Stimulated activated naive CD8-positive, alpha-beta T cell treated with anti-CD3 and anti-CD28 coated beads, Interleukin-15, Interleukin-2, amounts not matched to agents 100 U/mL and 50 U/mL, for 24 hours (primary cell): Measurements from ENCODE around the gene HDAC9.

ENCODE experiments used
- ATAC-seq: fragments of 150-1000 bp; cut with Tn5 transposase; one replicate; pipeline ENCODE4 v1.10.0; 2021
- DNase-seq: peaks from one replicate; pipeline ENCODE4 v3.0.0; 2021

HDAC9 gene

DNA sequence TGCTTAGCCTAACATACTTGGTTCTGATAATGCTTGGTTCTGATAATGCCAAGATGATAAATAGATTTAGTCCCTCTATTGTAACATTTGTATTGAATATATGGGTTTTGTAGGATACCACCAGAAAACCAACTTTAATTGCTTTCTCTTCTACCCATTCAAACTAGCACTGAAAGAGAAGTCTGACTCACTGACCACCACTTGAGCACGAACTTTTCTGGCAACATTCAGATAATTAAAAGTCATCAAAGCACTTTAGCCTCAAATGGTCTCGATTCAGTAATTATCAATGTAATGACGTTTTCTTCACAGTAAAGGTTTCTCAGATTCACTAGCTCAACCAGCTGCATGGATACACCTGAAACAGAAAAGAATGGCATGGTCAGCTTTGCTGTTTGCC lies 63.0 kb downstream of the HDAC9 start:
- no peak for DNase-seq

DNA sequence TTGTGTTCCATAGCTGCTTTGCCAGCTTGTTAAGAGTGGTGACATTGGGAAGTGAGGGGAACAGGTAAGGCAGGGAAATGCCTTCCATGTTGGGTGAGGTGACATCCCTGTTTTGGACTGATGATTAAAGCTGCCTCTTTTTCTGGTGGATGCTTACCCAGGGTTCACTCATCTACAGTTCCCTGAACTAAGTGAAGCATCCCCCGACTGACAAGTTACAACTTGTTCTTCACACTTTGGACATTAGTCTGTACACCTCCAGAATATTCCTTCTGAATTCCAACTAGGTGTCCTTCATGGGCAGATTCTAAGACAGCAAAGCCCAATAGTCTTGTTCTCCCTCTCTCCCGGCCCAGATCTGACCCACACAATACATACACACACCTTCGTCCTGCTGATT lies 63.4 kb downstream of the HDAC9 start:
- ATAC-seq (no peak), DNase-seq (no peak)

More for the DNA sequence above, 63.0 kb downstream of the HDAC9 start:
- ATAC-seq, result no peak

DNA sequence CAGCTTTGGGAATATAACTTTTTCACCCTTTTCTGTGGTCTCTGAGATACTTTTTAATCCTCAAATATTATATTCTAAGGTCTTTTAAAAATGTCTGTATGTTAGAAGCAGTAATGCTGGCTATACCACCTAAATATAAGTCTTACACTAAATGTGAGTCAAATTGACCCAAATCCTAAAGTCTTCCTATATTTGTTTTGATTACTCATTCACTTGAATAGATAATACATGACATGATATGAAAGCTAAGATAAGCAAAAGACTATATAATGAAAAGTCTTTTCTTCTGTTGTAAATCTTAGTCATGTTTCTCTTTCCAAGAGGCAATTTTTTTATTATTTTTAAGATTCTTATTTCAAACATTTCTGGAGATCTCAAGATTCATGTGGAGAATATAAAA lies 64.2 kb downstream of the HDAC9 start:
- DNase-seq, result no peak
- no peak for ATAC-seq

DNA sequence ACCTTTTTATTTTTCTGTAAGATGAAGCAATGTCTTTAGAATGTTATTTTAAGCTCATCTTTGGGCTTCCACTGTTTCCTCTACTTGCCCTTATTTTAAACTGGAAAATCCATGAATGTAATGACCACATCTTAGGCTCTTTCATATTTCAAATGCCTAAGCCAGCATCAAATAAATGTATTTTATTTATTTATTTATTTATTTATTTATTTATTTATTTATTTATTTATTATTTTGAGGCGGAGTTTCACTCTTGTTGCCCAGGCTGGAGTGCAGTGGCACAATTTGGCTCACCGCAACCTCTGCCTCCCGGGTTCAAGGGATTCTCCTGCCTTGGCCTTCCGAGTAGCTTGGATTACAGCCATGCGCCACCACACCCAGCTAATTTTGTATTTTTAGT lies 69.2 kb downstream of the HDAC9 start:
- ATAC-seq (no peak), DNase-seq (no peak)

GRCh38 chr7:18565337-18565736 lies 69.8 kb downstream of the HDAC9 start:
- no peak for ATAC-seq

GRCh38 chr7:18566205-18566604 lies 70.7 kb downstream of the HDAC9 start:
- DNase-seq (no peak), ATAC-seq (no peak)

More at GRCh38 chr7:18565337-18565736, 69.8 kb downstream of the HDAC9 start:
- DNase-seq, result no peak

DNA sequence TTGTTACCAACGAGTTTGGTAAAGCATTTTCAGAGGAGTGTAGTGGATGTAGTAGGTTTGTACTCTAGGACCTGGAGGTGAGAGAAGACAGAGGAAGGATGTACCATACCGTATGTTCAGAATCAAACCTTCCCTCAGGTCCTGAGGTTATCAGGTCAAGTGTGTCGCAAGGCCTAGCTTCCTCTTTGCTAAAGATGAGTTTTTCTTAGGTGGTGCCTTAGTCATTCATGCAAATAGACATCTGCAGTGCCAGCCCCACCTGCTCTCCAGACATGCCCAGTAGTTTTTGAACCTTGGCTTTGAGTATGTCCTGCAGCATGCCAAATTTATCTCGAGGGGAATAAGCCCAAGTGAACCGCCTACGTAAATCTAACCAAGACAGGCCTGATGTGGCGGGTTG lies 71.3 kb downstream of the HDAC9 start:
- DNase-seq (no peak), ATAC-seq (peak; percentile 40)

DNA sequence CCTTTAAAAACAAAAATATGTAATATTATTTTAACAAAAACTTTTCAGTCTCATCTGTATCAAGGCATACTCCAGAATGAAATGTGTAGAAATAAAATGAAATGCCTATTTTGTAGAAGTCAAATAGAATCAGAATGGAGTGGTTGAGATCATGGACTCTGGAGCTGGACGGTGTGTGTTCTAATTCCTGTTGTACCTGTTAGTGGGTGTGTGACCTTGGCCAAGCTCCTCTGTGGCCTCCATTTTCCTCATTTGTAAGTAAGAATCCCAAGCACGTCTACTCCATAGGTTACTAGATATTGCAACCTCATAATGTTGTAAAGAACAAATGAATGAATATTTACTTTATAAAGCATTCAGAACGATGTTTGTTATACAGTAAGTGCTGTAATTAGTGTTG lies 74.9 kb downstream of the HDAC9 start:
- DNase-seq, result no peak
- no peak for ATAC-seq

GRCh38 chr7:18570890-18571478 lies 75.4 kb downstream of the HDAC9 start:
- DNase-seq, result no peak
- ATAC-seq, result no peak

- DNase-seq, result no peak
- no peak for ATAC-seq
Measured at GRCh38 chr7:18572154-18572553, 76.6 kb downstream of the HDAC9 start.

- ATAC-seq (no peak), DNase-seq (no peak)
Measured at GRCh38 chr7:18572885-18573284, 77.3 kb downstream of the HDAC9 start.

GRCh38 chr7:18573410-18574234 lies 78.1 kb downstream of the HDAC9 start:
- no peak for DNase-seq
- ATAC-seq, result no peak

DNA sequence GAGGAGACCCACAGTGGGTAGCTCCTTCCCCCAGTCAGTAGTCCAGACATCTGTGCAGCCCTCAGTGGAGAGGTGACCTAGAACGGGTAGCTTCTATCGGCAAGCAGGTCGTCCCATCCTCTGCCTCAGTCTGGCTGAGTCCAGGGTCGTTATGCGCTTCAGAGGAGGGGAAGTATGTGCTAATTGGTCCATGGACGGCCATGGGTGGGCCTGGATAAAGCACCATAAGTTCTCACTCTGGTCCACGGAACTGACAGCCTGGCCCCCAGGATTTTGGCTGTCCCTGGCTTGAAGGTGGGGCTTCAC lies 78.6 kb downstream of the HDAC9 start:
- ATAC-seq, result no peak
- DNase-seq, result no peak

GRCh38 chr7:18574676-18575075 lies 79.1 kb downstream of the HDAC9 start:
- ATAC-seq, result peak; percentile 40
- no peak for DNase-seq

- ATAC-seq, result no peak
- DNase-seq, result no peak
Measured at GRCh38 chr7:18575622-18576572, 80.3 kb downstream of the HDAC9 start.

DNA sequence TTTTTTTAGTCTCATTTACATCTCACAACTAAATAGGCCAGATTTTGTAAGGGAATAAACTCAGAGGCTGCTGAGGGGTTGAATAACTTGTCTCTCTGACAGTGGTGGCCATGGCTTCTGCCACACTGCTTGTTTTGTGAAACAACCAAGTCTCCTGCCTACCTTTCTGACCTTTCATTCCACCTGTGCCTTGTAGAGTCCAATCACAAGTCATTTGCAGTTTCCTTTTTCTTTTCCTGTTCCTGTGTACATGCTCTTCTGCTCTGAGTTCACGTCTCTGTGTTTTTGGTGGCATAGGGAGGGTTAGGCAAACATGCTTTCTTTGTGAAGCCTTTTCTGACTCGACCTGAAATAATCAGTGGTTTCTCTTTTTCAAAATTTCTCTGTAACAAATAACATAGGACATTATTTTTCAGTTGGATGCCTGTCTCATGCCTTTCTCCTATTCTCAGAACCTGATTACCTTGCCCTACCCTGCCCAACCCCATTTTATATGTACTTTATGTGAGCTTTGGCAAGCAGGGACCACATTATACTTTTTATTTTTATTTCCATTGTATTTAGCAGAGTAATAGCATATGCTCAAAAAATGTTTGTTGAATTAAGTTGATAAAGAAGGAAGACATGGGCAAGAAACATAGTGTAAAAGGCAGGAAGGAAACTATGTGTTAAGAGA lies 81.7 kb downstream of the HDAC9 start:
- DNase-seq, result no peak
- no peak for ATAC-seq

- no peak for ATAC-seq
- no peak for DNase-seq
Measured at GRCh38 chr7:18579698-18580097, 84.1 kb downstream of the HDAC9 start.

GRCh38 chr7:18580950-18581349 lies 85.4 kb downstream of the HDAC9 start:
- DNase-seq, result no peak

GRCh38 chr7:18583305-18583704 lies 87.8 kb downstream of the HDAC9 start:
- ATAC-seq (no peak), DNase-seq (no peak)

More at GRCh38 chr7:18580950-18581349, 85.4 kb downstream of the HDAC9 start:
- no peak for ATAC-seq

DNA sequence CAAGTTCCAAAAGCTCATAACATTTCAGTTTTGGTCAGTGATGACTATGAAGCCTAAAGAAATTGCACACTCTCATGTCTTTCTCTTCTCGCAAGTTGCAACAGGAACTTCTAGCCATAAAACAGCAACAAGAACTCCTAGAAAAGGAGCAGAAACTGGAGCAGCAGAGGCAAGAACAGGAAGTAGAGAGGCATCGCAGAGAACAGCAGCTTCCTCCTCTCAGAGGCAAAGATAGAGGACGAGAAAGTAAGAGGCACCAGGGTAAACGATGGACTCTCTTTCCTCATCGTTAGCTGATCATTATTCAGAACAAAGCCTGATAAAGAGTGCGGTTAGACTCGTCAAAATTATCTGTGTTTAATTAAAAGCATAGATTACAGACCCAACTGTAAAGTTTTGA lies 94.7 kb downstream of the HDAC9 start:
- ATAC-seq, result no peak
- DNase-seq, result no peak

DNA sequence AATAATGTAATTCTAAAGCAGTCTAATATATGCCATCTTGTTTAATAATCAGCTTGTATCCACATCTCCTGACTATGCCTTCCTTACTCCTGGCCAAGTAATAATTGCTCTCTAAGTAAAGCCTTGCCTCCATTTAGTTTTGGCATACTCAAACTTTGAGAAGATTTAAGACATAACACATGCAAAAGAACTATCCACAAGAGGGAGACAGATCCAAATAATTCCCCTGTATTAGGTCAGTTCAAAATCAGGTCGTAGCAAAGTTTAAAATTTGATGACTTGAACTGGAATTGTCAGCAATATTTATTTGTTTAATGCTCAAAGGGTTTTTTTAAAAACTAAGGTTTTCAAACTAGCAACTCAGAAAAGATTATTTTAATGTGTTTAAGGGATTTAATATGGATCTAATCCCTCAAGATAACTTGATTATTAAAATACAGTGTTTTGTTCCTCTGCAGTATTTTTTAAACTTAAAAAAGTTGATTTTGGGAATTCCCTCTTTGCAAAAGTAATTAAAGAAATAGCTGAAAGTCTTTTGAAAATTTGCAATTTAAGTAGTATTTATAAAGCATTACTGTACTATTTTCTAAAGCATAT lies 95.3 kb downstream of the HDAC9 start:
- ATAC-seq (no peak), DNase-seq (no peak)
